SH-SY5Y (cell line): Measurements from ENCODE around the gene EGFR.

ENCODE experiments used
- GATA2 ChIP-seq: IDR thresholded peaks from 2 replicates; pipeline ENCODE4 v1.6.1; 2011; ENCODE audit warnings: mild to moderate bottlenecking, low read depth, low read length
- GATA3 ChIP-seq: IDR thresholded peaks from 2 replicates; pipeline ENCODE4 v1.6.1; 2011; ENCODE audit warnings: low read depth, mild to moderate bottlenecking, low read length, moderate library complexity

- TF ChIP-seq GATA2: no peak
- no peak for TF ChIP-seq GATA3
Measured at GRCh38 chr7:55207436-55208125, 188.8 kb downstream of the EGFR start.
